ENCODE results near the gene OXLD1. TPM values are rescaled to one million over a fixed set of nuclear protein-coding genes. Genes with fewer than 3 reads are reported as not detected.

The OXLD1 gene
- total and polyA plus RNA-seq, 4 donors = 11.2 to 26.4 (median 19.0) TPM

- TF ChIP-seq REST (IDR thresholded peaks at IDR 0.05) (no peak), EGR1 (IDR thresholded peaks at IDR 0.05; ENCODE audit: low read depth in 2 of 2) (no peak), NR2F2 (IDR thresholded peaks at IDR 0.05) (no peak), MAX (IDR thresholded peaks at IDR 0.05) (no peak)
Observed at GRCh38 chr17:81659038-81659437, 7.4 kb downstream of the OXLD1 start (continued).

GRCh38 chr17:81656835-81657234 is 9.6 kb downstream of the OXLD1 start:
- no peak for DNase-seq (ENCODE audit: low spot score)
- H3K27me3 ChIP-seq (ENCODE audit: control insufficient read depth in 4 of 4, insufficient read depth in 4 of 4, low read length in 3 of 4) = no peaks in the 10 kb centered on the region
- H3K27ac ChIP-seq (ENCODE audit: low read depth in 1 of 2, low read length in 2 of 2) = no peak overlapping the region
- H3K9me3 ChIP-seq (ENCODE audit: control insufficient read depth in 4 of 4, low read length in 3 of 4) = no peaks in the 10 kb centered on the region
- no peak overlapping the region for H3K4me3 ChIP-seq (ENCODE audit: low read depth in 1 of 3, low read length in 3 of 3)
- H3K4me1 ChIP-seq (ENCODE audit: control insufficient read depth in 4 of 4, insufficient read depth in 4 of 4, low read length in 3 of 4) = peaks cover 0 to 3% (median 0%) of the 10 kb centered on the region in 4 donors
- TF ChIP-seq ATF3 (IDR thresholded peaks at IDR 0.05) = no peak
- no peak for TF ChIP-seq REST (IDR thresholded peaks at IDR 0.05)
- no peak for TF ChIP-seq RAD21 (IDR thresholded peaks at IDR 0.05)
- TF ChIP-seq MAX (IDR thresholded peaks at IDR 0.05) = no peak
- no peak for TF ChIP-seq ZBTB33 (IDR thresholded peaks at IDR 0.05)
- TF ChIP-seq SP1 (IDR thresholded peaks at IDR 0.05) = no peak
- TF ChIP-seq TAF1 (conservative IDR thresholded peaks at IDR 0.05) = no peak
- TF ChIP-seq JUND (IDR thresholded peaks at IDR 0.05) = no peak
- no peak for TF ChIP-seq FOXA1 (IDR thresholded peaks at IDR 0.05)
- no peak for TF ChIP-seq GABPA (IDR thresholded peaks at IDR 0.05 in 1 of 2, conservative IDR thresholded peaks at IDR 0.05 in 1 of 2)
- no peak for TF ChIP-seq YY1 (IDR thresholded peaks at IDR 0.05)
- H3K9ac ChIP-seq (ENCODE audit: low read depth in 1 of 2, low read length in 2 of 2) = no peak overlapping the region
- H3K36me3 ChIP-seq (ENCODE audit: control insufficient read depth in 4 of 4, insufficient read depth in 3 of 4, low read depth in 1 of 4, low read length in 3 of 4) = no peaks in the 10 kb centered on the region
- WGBS = 67% methylated on average over 4 of the region's 4 CpGs
